CD4-positive, alpha-beta T cell treated with Interleukin-17A for 4 hours (primary cell): Measurements from ENCODE around the gene OTOP2.

ENCODE experiments used
- DNase-seq: peaks from one replicate; pipeline ENCODE4 v3.0.0-alpha.2; 2020; ENCODE audit warnings: mixed read lengths

Gene OTOP2

DNA sequence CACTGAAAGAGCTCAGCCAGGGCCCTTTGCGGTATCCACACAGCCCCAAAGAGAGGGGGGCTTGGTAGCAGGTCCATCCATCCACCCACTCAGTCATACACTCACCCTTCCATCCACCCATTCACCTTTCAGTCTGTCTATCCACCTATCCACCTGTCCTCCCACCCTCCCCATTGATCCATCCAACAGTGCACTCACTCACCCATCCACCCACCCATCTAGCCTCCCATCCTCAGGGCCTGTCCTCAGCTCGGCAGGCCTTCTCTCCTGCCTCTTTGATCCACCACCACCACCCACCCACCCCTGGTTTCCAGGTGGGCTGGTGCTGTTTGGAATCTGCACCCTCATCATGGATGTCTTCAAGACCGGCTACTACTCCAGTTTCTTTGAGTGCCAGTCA lies 1.2 kb downstream of the OTOP2 start:
- DNase-seq = no peak

DNA sequence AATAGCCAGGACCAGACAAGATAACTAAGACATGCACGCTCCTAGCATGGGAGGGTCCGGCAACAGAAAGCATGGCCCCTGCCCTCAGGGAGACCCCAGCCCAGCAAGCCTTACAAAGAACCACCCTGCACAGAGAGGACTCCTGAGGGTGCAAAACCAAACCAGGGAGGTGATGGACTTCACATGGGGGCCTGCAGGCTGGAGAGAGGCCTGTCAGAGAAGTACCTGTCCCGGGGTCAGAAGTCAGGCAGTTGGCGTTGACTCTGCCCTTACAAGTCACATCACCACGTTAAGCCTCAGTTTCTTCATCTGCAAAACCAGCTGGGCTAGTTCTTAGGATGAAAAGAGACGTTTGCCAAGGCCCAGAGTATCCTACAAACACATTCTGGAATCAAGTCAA lies 4.7 kb downstream of the OTOP2 start:
- no peak for DNase-seq

DNA sequence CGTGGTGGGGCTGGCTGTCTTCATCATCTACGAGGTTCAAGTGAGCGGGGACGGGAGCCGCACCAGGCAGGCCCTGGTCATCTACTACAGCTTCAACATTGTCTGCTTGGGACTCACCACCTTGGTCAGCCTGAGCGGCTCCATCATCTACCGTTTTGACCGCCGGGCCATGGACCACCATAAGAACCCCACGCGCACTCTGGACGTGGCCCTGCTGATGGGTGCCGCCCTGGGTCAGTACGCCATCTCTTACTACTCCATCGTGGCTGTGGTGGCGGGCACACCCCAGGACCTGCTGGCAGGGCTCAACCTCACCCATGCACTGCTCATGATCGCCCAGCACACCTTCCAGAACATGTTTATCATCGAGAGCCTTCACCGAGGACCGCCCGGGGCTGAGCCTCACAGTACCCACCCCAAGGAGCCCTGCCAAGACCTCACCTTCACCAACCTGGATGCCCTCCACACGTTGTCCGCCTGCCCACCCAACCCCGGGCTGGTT lies 6.5 kb downstream of the OTOP2 start:
- DNase-seq = no peak

DNA sequence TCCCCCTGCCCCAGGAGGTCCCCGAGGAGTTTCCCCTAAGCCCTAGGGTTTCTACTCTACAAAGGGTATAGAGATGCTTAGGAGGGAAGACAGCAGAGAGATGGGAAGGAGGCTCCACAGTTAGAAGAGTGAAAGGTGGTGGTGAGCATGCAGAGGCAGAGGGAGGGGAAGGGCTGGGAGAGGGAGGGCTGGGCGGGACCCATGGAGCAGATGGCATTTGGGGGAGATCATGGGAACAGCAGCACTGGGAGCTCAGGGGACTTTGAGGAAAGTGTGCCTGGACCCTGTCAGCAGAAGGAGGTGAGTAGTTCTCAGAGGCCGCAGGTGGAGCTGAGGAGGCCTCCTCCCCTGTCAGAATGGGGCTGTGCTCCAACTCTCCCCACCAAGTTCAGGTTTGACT lies 11.0 kb downstream of the OTOP2 start:
- DNase-seq = no peak

DNA sequence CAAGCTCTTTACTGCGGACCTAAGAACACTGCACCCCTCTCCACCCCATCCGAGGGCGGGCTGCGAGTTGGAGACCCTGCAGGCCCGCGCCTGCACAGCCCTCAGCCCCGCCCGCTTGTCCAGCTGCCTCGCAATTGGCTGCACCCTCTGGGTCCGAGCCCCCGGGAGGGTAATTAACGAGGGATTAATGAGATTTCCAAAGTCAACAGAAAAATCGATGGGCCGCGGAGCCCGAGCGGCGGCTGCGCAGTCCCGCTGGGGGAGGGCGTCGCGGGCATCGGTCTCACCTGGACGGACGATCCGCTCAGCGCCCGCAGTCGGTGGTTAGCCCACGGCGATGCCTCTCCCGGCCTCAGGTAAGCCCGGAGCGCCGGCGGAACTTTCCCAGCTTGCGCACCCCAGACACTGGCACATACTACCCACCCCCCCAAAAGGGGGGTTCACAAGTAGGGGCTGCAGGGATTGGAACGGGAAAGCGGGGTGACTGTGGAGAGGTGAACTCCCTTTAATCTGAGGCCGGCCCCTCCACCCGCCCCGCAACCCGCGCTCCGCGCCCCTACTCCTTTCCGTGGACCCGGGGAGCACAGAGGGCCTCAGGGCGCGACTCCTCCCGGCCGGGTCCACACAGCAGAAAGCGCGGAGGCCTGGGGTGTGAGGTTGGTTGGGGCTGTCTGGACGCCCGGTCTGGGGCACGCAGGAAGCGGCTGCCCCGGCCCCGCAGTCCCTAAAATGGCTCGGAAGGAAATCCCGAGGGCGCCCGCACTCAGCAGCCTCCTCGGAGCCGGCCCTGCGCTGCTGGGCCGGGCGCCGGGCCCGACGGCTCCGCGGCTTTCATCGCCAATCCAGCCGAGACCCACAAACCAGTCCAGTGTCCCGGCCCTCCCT lies 11.8 kb downstream of the OTOP2 start, which contains the start of gene OTOP3:
OTOP3 (plus strand) TSS at position 314 of the 885 bp plus-strand sequence; CDS start at position 338, 24 bp downstream.
- DNase-seq = no peak

DNA sequence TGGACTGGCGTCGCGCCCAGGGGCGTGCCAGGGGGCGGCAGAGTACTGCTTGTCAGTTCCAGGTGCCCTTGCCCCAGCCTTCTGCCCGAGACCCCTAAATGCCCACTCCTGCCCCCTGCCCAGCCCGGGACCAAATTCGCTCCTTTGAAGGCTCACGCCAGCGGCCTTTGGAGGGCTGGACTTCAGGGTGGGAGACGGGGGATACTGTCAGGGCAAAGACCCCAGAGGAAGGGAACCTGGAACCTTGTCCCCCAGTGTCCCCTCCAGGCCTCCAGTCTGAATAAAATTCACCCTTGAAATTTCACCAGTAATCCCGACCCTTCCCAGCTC lies 12.4 kb downstream of the OTOP2 start:
- DNase-seq = no peak

DNA sequence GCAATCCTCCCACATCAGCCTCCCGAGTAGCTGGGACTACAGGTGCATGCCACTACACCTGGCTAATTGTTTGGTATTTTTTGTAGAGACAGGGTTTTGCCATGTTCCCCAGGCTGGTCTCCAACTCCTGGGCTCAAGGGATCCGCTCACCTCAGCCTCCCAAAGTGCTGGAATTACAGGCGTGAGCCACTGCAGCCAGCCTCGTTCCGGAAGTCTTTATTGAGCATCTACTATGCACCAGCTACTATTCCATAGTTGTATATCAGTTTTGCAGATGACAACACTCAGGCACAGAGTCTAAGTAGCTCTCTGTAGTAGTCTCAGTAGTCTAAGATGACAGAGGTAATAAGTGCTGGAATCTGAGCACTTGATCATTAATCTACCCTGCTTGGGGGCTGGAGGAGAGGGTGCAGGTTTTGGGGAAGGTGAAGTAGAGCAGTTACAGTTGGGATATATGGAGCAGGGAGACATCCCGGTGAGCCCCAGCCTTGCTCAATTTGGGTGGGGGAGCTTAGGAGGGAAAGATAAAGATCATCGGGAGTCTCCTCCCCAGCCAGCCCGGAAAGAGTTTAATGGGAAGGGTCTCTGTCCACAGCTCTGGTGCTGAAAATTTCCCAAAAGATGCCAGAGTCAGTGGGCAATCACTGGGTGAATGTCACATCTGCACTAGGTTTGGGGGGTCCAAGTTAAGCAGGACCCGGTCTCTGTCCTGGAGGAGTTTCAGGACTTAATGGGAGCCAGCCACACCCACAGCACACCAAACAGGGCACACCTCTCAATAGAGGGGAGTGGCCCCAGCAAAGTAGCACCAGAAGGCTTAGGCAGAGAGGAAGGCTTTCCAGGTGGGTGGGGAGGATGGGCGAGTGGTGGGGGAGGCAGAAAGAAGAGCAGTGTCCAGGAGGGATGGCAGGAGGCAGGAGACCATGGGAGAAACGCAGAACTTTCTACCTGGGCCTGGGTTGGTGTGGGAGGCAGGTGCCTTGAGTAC lies 13.3 kb downstream of the OTOP2 start:
- DNase-seq = no peak

DNA sequence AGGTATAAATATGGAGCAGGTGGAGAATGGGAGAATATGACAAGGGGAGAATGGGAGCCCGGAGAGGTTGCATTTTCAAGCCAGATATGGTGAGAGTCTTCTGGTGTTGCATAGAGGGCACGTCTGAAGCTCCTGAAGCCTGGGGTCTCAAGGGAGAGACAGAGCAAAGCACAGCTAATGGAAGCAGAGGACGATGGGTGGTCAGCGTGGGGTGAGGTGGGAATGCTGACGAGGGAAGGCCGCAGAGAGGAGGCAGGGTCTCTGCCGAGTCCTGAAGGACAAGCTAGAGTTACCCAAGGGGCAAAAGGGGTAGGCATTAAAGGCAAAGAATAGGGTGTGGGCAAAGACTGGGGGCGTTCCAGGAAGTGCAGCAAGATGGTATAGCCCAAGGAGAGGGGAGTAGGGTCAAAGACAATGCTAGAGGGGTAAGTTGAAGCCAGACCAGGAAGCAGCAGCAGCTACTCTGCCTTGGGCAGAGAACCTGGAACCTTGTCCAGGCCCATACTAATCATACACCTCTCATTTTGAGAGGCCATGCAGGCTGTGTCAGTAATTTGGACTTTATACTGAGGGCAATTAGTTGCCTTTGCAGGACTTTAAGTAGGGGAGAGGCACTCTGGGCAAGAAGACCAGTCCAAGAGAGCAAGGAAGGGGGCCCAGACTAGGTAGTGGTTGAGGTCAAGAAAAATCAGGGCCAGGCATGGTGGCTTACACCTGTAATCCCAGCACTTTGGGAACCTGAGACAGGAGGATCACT lies 14.3 kb downstream of the OTOP2 start:
- no peak for DNase-seq

DNA sequence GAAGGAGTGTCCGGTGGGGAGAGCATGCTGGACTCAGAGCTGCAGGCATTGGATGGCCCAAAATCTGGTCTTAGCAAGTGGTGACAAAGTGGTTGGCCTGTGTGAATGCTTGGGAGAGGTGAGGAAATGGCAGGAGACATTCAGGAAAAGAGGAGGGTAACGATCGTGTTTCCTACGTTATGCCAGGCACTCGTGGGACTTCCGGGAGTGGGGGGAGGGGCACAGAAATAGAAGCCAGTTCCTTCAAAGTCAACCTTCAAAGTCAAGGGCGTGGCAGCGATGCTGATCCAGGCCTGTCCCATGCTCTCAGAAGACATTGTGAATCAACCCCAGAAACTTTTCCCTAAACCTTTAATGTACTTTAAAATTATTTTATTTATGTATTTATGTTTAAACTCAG lies 15.5 kb downstream of the OTOP2 start:
- no peak for DNase-seq

DNA sequence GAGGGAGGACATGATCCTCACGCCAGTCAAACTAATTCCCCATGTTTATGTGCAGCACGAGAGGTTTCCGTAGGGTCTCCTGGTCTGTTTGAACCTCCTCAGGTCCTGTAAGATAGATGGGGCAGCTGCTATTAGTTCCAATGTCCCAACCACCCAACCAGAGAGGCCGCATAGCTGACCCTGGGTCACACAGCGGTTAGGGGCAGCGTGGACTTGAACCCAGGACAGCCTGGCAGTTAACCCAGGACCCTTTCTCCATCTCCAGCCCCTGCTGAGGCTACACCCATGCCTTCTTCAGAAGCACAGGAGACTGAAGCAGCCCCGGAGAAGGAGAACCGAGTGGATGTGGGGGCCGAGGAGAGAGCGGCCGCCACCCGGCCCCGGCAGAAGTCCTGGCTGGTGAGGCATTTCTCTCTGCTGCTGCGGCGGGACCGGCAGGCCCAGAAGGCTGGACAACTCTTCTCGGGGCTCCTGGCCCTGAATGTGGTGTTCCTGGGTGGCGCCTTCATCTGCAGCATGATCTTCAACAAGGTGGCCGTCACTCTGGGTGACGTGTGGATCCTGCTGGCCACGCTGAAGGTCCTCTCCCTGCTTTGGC lies 17.2 kb downstream of the OTOP2 start:
- DNase-seq = no peak

DNA sequence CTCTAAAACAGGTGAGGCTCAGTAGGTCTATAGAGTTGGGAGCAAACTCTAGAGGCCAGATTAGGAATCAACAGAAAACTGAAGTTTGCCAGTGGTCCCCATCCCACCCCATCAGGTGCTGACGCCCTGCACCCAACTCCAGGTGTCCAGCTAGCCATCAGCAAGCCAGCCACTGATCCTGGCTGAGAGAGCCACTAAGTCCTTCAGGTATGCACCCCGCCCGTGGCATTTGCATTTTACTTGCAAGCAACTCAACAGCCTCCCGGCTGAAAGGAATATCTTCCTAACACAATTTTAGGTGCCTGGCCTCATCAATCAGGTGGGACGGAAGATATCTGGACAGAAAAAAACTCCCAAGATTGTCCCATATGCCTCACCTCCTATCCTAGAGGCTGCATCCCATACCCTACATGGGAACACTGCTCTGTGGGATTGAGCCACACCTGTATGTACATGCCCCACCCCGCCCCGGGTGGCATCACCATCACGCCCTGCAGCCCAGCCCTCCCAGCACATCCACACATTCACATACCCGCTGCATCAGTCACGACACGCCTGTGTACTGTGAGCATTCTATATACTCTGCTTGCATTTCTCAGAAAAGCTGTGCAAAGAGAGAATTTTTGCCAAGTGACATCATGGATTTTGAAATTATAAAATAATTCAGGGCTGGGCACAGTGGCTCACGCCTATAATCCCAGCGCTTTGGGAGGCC lies 19.9 kb downstream of the OTOP2 start:
- no peak for DNase-seq

DNA sequence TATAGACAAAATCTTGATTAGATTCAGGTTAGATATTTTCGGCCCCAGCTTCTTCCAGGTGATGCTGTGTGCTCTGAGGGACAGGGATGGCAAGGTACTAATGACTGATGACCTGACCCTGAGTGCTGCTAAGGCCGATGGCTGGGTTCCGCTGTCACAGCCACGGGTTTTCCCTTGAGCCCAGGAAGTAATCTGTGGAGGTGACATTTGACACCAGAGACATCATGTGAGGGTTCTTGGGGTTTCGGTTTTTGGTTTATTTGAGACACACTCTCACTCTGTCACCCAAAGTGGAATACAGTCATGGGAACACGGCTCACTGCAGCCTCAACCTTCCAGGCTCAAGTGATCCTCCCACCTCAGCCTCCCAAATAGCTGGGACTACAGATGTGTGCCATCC lies 21.5 kb downstream of the OTOP2 start:
- DNase-seq = no peak

DNA sequence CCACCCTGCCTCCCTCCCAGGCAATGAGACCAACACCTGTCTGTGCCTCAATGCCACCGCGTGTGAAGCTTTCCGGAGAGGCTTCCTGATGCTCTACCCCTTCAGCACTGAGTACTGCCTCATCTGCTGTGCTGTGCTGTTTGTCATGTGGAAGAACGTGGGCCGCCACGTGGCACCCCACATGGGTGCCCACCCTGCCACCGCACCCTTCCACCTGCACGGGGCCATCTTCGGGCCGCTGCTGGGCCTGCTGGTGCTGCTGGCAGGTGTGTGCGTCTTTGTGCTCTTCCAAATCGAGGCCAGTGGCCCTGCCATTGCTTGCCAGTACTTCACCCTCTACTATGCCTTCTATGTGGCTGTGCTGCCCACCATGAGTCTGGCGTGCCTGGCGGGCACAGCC lies 22.6 kb downstream of the OTOP2 start:
- DNase-seq = no peak

DNA sequence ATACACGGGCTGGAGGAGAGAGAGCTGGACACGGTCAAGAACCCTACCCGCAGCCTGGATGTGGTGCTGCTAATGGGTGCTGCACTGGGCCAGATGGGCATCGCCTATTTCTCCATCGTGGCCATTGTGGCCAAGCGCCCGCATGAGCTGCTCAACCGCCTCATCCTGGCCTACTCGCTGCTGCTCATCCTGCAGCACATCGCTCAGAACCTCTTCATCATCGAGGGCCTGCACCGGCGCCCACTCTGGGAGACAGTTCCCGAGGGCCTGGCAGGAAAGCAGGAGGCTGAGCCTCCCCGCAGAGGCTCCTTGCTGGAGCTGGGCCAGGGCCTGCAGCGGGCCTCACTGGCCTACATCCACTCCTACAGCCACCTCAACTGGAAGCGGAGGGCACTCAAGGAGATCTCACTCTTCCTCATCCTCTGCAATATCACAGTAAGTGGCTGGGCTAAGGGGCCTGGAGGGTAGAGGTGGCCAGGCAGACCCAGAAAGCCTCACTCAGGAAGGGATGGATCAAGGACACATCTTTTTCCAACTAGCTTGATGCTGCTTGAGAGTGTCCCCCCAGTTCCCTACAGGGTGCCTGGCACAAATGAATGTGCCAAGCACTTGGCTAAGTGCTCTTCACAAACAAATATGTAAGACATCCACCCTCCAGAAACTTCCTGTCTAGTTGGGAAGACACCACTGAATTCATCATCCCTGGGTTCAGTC lies 23.1 kb downstream of the OTOP2 start:
- DNase-seq = no peak

DNA sequence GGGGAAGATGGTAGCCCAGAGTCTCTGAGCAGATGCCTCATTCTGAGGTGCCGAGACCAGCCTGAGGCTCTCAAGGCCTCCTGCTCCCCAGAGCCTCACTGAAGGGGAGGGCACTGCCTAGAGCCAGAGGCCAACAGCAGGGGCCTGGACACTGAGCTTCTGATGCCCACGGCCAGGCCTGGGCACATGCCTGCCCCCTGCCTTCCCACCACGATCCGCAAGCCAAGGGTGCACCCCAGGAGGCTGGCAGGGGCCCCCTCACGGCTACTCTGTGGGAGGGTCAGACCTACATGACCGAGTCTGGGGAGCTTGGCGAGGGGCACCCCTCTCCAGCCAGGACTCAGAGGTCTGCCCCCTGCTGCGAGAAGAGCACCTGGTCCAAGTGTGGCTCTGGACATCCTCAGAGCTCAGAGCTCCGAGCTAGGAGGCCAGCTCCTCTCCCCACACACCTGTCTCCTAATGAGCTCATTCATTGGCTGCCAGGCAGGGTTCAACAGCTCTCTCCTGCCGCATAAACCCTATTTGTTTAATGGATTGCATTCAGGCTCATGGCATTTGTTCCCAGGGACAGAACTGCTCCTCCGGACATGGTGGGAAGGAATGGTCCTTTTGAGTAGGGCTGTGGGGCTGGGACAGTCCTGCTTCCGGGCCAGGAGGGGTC lies 25.5 kb downstream of the OTOP2 start:
- DNase-seq = no peak

DNA sequence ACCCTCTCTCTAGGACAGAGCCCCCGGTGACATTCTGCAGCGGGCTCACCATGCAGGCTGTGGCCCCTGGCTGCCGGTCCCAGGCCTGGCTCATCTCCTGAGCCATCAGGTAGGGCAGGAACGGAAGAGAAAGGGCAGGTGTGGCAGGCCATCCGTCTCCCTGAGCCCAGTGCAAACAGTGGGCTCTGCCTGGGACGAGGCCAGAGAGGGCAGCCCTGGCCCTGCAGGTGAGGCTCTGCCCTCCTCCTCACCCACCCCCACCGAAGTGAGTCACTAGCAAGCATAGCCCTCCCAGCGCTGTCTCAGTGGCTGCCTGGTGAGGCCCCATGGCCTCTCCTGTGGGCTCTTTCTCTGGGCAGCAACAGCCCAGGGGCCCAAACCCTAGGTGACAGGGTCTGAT lies 26.1 kb downstream of the OTOP2 start:
- DNase-seq = no peak

DNA sequence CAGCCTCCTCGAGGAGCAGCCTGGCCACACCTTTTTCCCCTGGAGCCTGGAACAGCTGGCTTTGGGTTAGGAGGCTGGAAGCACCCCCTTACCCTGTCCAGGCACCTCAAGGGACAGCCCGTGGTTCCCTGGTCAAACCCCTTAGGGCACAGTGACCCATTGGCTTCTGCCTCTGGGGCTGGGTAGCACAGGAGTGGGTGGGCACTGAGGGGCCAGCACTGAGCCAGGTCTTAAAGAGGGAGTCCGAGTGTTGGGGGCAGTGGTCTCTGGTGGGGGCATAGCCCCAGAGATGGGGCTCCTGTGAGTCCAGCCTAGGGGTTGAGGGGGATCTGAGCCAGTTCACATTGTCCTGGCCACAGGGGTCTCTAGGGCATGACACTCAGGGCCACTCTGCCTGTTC lies 27.0 kb downstream of the OTOP2 start:
- no peak for DNase-seq

DNA sequence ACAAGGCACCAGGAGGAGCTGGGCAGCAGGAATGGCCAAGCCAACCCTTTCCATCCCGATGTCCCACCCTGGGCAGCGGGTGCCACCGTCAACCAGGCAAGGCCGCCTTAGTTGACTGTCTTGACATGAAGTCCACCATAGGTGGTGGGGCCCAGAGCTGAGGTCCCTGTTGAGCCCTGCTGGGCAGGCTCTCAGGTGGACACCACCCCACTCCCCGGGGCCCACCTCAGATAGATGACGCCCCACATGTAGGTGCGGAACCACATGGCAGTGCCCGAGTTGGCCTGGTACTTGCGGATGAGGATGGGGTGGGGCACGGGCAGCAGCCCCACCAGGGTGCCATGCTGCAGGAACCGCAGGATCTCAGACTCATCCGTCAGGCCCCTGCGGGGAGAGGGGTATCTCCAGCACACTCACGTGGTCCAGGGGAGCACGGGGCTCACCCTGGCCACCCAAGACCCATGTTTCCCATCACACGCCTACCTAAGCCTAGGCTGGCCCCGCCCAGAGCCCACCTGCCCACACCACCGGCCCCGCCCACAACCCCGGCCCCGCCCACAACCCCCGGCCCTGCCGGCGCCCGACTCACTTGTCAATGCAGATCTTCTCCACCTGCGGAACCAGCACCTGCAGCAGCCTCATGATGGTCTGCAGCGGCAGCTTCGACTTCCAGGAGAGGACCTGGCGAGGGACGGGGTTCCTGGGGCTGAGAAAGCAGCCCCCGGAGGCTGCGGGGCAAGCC lies 27.8 kb downstream of the OTOP2 start:
- DNase-seq = no peak

DNA sequence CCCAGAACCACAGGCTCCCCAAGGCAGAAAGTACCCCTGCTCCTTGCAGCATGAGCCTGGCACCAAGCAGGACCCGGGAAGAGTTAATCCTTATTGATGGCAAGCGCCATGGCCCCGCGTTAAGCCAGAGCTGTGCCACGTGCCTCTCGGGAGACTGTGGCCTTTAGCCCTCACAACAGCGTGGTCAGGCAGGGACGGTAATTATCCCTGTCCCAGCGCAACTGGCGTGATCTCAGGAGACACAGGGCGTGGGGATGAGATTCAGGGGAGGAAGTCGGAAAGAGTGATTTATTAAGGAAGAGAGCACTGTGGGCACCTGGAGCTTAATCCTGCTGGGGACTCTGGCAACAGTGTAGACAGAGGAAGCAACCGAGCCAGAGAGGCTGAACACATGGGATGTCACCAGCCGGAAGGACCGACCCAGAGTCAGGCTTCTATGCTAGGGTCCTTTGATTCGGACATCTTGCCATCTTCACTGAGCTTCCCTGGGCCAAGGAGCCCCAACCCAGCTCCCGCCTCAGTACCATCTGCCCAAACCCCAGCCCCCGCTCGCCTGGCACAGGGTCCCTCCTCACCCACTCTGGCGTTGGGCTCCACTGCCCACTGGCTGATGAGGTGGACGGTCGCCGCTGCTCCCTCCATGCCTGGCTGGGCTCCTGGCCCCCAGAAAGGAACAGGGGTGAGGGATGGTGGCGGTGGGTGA lies 28.5 kb downstream of the OTOP2 start:
- no peak for DNase-seq
